Fibroblast of lung (primary cell): Measurements from ENCODE around the gene LRRC8D.

Experiments
- CTCF ChIP-seq, 2 donors: IDR thresholded peaks in 1 of 2; conservative IDR thresholded peaks in 1 of 2; 1 replicate in 1 of 2; 2 replicates in 1 of 2; pipeline ENCODE4 v1.5.1; 2011 to 2012; ENCODE audit warnings: low read length in 2 of 2, control low read depth in 1 of 2, inconsistent platforms in 1 of 2, low read depth in 1 of 2, mild to moderate bottlenecking in 1 of 2
- EZH2 ChIP-seq: IDR thresholded peaks from 2 replicates; pipeline ENCODE4 v1.5.1; 2012; ENCODE audit warnings: low read length, control low read depth, mild to moderate bottlenecking; ENCODE audit errors: missing control alignments

GRCh38 chr1:89826594-89826993 is 5.8 kb downstream of the LRRC8D start:
- TF ChIP-seq CTCF (conservative IDR thresholded peaks at IDR 0.05 in 1 of 2, IDR thresholded peaks at IDR 0.05 in 1 of 2; ENCODE audit: low read depth in 1 of 2, low read length in 2 of 2) (no peak), EZH2 (no peak)
